Measurements from ENCODE around the gene IBA57. TPM values are rescaled to one million over a fixed set of nuclear protein-coding genes. Genes with fewer than 3 reads are reported as not detected.

IBA57 gene
- total and polyA plus RNA-seq, 2 experiments from 2014 or later: 4.7 to 5.0 TPM

- Histone ChIP-seq H2AFZ (no peak overlapping the region), H3K27ac (no peak overlapping the region), H4K20me1 (ENCODE audit: insufficient read depth, poor library complexity, severe bottlenecking) (no peaks in the 10 kb centered on the region), H3K4me2 (no peak overlapping the region), H3K9me2 (replicated peaks; ENCODE audit: insufficient read depth) (no peaks in the 10 kb centered on the region), H3K36me3 (replicated peaks; ENCODE audit: insufficient read depth, low read depth) (no peaks in the 10 kb centered on the region), H3K9me3 (ENCODE audit: low read depth) (no peaks in the 10 kb centered on the region), H3K4me1 (ENCODE audit: insufficient read depth) (no peaks in the 10 kb centered on the region), H3K4me3 (no peak overlapping the region), H3K27me3 (no peaks in the 10 kb centered on the region), H3K79me2 (no peaks in the 10 kb centered on the region)
- WGBS (ENCODE audit: low lambda C conversion rate, missing lambda C conversion rate): 84% methylated on average over 11 of the region's 11 CpGs
- TF ChIP-seq EZH2phosphoT487 (IDR thresholded peaks at IDR 0.05; ENCODE audit: low read depth, severe bottlenecking, unreplicated experiment): no peak
- TF ChIP-seq, protein P1, sequence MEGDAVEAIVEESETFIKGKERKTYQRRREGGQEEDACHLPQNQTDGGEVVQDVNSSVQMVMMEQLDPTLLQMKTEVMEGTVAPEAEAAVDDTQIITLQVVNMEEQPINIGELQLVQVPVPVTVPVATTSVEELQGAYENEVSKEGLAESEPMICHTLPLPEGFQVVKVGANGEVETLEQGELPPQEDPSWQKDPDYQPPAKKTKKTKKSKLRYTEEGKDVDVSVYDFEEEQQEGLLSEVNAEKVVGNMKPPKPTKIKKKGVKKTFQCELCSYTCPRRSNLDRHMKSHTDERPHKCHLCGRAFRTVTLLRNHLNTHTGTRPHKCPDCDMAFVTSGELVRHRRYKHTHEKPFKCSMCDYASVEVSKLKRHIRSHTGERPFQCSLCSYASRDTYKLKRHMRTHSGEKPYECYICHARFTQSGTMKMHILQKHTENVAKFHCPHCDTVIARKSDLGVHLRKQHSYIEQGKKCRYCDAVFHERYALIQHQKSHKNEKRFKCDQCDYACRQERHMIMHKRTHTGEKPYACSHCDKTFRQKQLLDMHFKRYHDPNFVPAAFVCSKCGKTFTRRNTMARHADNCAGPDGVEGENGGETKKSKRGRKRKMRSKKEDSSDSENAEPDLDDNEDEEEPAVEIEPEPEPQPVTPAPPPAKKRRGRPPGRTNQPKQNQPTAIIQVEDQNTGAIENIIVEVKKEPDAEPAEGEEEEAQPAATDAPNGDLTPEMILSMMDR (IDR thresholded peaks at IDR 0.05; ENCODE audit: poor library complexity): no peak
- no peak for TF ChIP-seq EZH2 (IDR thresholded peaks at IDR 0.05; ENCODE audit: borderline replicate concordance)
- DNase-seq (ENCODE audit: low spot score): no peak
These were observed 56.9 kb downstream of the IBA57 start for GRCh38 chr1:228222548-228222947.

GRCh38 chr1:228224198-228225164, 58.9 kb downstream of the IBA57 start:
- Histone ChIP-seq H3K9me2 (replicated peaks; ENCODE audit: insufficient read depth) (no peaks in the 10 kb centered on the region), H3K36me3 (replicated peaks; ENCODE audit: insufficient read depth, low read depth) (no peaks in the 10 kb centered on the region), H3K27ac (no peak overlapping the region), H3K27me3 (no peaks in the 10 kb centered on the region), H2AFZ (no peak overlapping the region), H3K4me2 (no peak overlapping the region), H3K4me3 (no peak overlapping the region), H3K79me2 (no peaks in the 10 kb centered on the region), H4K20me1 (ENCODE audit: insufficient read depth, poor library complexity, severe bottlenecking) (no peaks in the 10 kb centered on the region), H3K9me3 (ENCODE audit: low read depth) (no peaks in the 10 kb centered on the region), H3K4me1 (ENCODE audit: insufficient read depth) (peaks cover 4% of the 10 kb centered on the region)
- no peak for DNase-seq (ENCODE audit: low spot score)
- TF ChIP-seq EZH2phosphoT487 (IDR thresholded peaks at IDR 0.05; ENCODE audit: low read depth, severe bottlenecking, unreplicated experiment) (no peak), EZH2 (IDR thresholded peaks at IDR 0.05; ENCODE audit: borderline replicate concordance) (no peak)
- TF ChIP-seq, protein P1 (IDR thresholded peaks at IDR 0.05; ENCODE audit: poor library complexity): no peak
- WGBS (ENCODE audit: low lambda C conversion rate, missing lambda C conversion rate): 92% methylated on average over 16 of the region's 16 CpGs

DNA sequence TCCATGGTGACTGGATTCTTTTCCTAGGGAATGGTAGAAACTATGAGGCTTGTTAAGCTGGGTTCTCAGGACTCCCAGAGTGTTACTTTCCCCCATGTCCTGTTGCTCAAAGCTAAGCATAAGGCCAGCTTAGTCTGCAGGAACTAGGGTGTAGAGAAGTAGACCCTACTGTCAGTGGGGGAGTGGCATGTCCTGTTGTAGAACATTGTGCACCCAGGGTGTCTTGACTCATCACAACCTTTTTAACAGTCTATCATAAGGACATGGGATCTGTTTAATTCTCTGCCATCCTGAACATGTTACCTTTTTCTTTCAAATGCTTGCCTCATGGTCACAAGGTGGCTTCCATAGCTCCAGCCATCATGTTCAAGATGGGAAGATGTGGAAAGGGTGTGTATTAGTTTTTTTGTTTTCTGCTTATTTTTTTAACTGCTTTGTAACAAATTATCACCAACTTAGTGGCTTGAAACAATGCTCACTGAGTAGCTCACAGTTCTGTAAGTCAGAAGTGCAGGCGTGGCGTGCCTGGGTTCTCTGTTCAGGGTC, 59.6 kb downstream of the IBA57 start:
- Histone ChIP-seq H3K9me3 (ENCODE audit: low read depth) (no peaks in the 10 kb centered on the region), H3K27ac (no peak overlapping the region), H3K27me3 (no peaks in the 10 kb centered on the region), H3K4me2 (no peak overlapping the region), H3K79me2 (no peaks in the 10 kb centered on the region), H3K9me2 (replicated peaks; ENCODE audit: insufficient read depth) (no peaks in the 10 kb centered on the region), H3K36me3 (replicated peaks; ENCODE audit: insufficient read depth, low read depth) (no peaks in the 10 kb centered on the region), H2AFZ (no peak overlapping the region), H3K4me3 (no peak overlapping the region), H3K4me1 (ENCODE audit: insufficient read depth) (peaks cover 4% of the 10 kb centered on the region), H4K20me1 (ENCODE audit: insufficient read depth, poor library complexity, severe bottlenecking) (no peaks in the 10 kb centered on the region)
- DNase-seq (ENCODE audit: low spot score): no peak
- TF ChIP-seq EZH2 (IDR thresholded peaks at IDR 0.05; ENCODE audit: borderline replicate concordance) (no peak), EZH2phosphoT487 (IDR thresholded peaks at IDR 0.05; ENCODE audit: low read depth, severe bottlenecking, unreplicated experiment) (no peak)
- TF ChIP-seq, protein P1 (IDR thresholded peaks at IDR 0.05; ENCODE audit: poor library complexity): no peak
- 97% methylated on average over 2 of the region's 2 CpGs for WGBS (ENCODE audit: low lambda C conversion rate, missing lambda C conversion rate)
